GM12892 (cell line): ENCODE measurements around the gene HDHD3.

ENCODE experiments used
- POLR2A ChIP-seq: IDR thresholded peaks from 2 replicates; pipeline ENCODE4 v1.6.1; 2011; ENCODE audit warnings: low read depth, low read length, control low read depth
- POLR2AphosphoS5 ChIP-seq: IDR thresholded peaks from 2 replicates; pipeline ENCODE4 v1.6.1; 2011; ENCODE audit warnings: low read depth, low read length, control low read depth

DNA sequence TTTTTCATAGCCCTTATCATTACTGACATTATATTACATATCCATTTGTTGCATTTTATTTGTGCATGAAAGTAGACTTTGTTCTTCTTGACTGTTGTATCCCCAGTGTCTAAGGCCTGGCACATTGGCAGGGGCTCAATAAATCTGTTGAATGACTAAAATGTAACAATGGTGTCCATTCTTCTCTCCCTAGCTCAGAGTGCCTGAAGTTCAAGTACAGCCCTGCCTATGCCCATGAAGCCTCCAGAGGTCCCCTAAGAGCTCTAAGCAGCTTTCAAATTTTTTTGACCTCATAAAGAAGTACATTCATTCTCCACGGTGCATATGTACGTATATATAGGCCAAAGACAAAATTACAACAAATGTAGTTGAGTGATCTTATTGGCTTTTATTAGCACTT, 31.6 kb downstream of the HDHD3 start:
- TF ChIP-seq POLR2A (no peak), POLR2AphosphoS5 (no peak)
